ENCODE measurements around the gene ANKRD26. TPM values are rescaled to one million over a fixed set of nuclear protein-coding genes. Genes with fewer than 3 reads are reported as not detected.

ANKRD26 gene
- total and polyA plus RNA-seq, 9 of the 15 experiments (the other 6 are each of a cell fraction or from before 2014, with no cell fraction given), result 2.3 to 12.3 (median 4.9) TPM

- TF ChIP-seq DPF2 (IDR thresholded peaks at IDR 0.05) (no peak), THRA (IDR thresholded peaks at IDR 0.05) (no peak), MTA1 (IDR thresholded peaks at IDR 0.05; ENCODE audit: borderline replicate concordance) (no peak), FOXP1 (CRISPR knock-in tag; IDR thresholded peaks at IDR 0.05) (no peak), SMARCA5 (IDR thresholded peaks at IDR 0.05) (no peak), KLF10 (CRISPR knock-in tag; IDR thresholded peaks at IDR 0.05) (no peak)
Measured at GRCh38 chr10:26969145-26969926, 131.0 kb downstream of the ANKRD26 start.

More at GRCh38 chr10:26969145-26969926, 131.0 kb downstream of the ANKRD26 start:
- ChIA-PET POLR2A (no interaction called here), CTCF (ENCODE audit: low intra/inter-chr PET ratio) (no interaction called here)
- BruUV-seq (replicated peaks), result no TSS peak
- Histone ChIP-seq H4K20me1 (replicated peaks; ENCODE audit: control insufficient read depth, insufficient read depth, low read length) (no peaks in the 10 kb centered on the region), H3K4me1 (replicated peaks in 1 of 2; ENCODE audit: control insufficient read depth in 2 of 2, insufficient read depth in 2 of 2, low read length in 2 of 2) (no peaks in the 10 kb centered on the region), H3K27me3 (ENCODE audit: control insufficient read depth in 2 of 2, insufficient read depth in 2 of 2, low read length in 2 of 2) (peaks cover 0 to 2% of the 10 kb centered on the region in 2 experiments; a peak in 2 of 5 replicates), H3K36me3 (ENCODE audit: control insufficient read depth, insufficient read depth, low read length) (no peaks in the 10 kb centered on the region), H3K9ac (ENCODE audit: insufficient read depth in 1 of 2, low read depth in 2 of 2, low read length in 2 of 2) (no peak overlapping the region), H3K9me3 (replicated peaks; ENCODE audit: control insufficient read depth, insufficient read depth, low read depth, low read length) (no peaks in the 10 kb centered on the region), H3K4me2 (ENCODE audit: insufficient read depth, low read length) (no peak overlapping the region), H3K27ac (ENCODE audit: extremely low read depth, low read depth, low read length) (no peak overlapping the region), H3K79me2 (ENCODE audit: control insufficient read depth, insufficient read depth, low read length) (no peaks in the 10 kb centered on the region), H2AFZ (ENCODE audit: low read depth, low read length) (no peak overlapping the region), H3K9me1 (ENCODE audit: control insufficient read depth, insufficient read depth, low read length) (no peaks in the 10 kb centered on the region), H3K4me3 (no peak overlapping the region)
- intact Hi-C loops (cut with micrococcal nuclease) (no loop called here), in situ Hi-C loops (cut with MboI) (no loop called here)
- 2% methylated on average over 6 of the region's 6 CpGs for WGBS (ENCODE audit: insufficient coverage, low coverage, missing lambda C conversion rate)
- no peak for FAIRE-seq
- DNase-seq (ENCODE audit: extremely low read depth in 1 of 4, low spot score in 3 of 4), result no peak
- no peak for ATAC-seq

All from K562 (cell line).